T-helper 2 cell (primary cell): ENCODE results near the gene POU6F1.
A peak's percentile ranks its signal among the peaks of the same experiment; 100 is the strongest.
"Not testable (repeated sequence)": the region's sequence is repeated elsewhere in the genome, so short reads cannot be mapped to it uniquely, and the experiment has no call there.

Source experiments
- DNase-seq, 5 experiments: peaks; one replicate each; pipeline versions ENCODE4 v3.0.0 to v3.0.0-alpha.2; 2012 to 2022

POU6F1 gene

GRCh38 chr12:51227962-51228361, 10.1 kb upstream of the POU6F1 start:
- DNase-seq: no peak

- not testable (repeated sequence) for DNase-seq
Measured at GRCh38 chr12:51227112-51227511, 9.2 kb upstream of the POU6F1 start.

DNA sequence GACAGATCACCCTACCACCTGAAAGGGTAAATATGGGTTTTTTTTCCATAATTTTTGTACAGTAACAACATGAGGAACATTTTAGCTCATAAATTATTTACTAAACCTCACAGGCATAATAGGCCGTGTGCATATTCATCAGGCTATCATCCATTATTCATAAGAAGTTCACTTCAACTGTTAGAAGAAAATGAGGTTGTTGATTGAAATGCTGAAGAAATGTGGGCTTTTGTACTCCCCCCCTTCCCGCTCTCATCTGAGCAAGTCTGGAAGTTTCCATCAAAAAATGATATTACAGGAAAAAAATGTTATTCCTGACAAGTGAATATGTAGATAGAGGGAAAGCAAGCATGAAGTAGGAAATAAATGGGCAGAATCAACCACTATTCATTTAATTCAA, 7.9 kb upstream of the POU6F1 start:
- DNase-seq: no peak

- no peak for DNase-seq
Measured at GRCh38 chr12:51225234-51225633, 7.4 kb upstream of the POU6F1 start.

- no peak for DNase-seq
Measured at GRCh38 chr12:51224625-51225024, 6.8 kb upstream of the POU6F1 start.

GRCh38 chr12:51222461-51222860, 4.6 kb upstream of the POU6F1 start:
- no peak for DNase-seq

DNA sequence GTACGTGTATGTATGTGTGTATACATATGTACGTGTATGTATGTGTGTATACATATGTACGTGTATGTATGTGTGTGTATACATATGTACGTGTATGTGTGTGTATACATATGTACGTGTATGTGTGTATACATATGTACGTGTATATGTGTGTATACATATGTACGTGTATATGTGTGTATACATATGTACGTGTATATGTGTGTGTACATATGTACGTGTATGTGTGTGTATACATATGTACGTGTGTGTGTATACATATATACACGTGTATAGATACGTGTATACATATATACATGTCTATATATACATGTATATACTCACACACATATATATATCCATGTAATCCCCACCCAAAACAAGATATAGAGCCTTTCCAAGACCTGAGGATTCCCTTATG, 2.0 kb upstream of the POU6F1 start:
- not testable (repeated sequence) for DNase-seq

DNA sequence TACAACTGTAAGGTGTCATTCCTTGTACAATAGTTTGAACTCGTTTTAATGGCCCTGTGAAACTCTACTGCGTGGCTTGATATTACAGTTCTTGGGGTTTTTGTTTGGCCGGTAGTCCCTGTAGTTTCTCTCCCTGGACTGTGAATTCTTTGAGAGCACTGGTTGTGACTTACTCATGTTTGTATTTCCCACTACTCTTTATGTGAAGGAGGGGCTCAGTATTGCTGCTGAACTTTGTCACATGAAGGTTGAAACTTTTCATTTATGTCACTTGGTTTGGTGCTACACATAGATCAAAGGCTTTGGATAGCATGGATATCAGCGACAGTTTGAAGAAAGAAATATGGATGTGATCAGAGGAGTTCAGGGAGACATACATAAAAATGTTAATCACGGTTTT, 1.5 kb upstream of the POU6F1 start:
- no peak for DNase-seq

DNA sequence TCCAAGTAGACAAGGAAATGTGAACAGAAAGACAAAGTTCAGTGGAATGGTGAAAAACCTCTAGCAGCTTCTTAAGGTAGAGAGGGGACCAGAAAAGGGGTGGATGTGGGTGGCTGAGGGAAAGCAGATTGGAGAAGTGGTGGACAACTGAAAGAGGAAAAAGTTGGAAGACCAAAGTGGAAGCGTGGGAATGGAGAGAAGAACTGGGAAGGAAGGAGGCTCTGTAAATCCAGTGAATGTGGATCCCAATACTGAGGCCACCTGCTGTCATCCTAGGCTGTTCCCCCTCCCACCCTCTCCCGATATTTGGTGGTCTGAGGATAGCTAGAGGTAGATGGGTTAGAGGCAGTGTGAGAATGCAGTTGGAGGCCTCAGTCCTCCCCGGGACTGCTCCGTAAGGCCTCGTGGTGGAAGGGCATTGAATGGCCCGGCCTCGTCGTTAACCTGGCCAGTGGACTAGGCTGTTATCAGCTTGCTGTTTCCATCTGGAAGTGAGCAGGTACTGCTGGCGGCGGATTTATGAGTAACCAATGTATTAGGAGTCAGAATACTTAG, 822 bp upstream of the POU6F1 start:
- no peak for DNase-seq

DNA sequence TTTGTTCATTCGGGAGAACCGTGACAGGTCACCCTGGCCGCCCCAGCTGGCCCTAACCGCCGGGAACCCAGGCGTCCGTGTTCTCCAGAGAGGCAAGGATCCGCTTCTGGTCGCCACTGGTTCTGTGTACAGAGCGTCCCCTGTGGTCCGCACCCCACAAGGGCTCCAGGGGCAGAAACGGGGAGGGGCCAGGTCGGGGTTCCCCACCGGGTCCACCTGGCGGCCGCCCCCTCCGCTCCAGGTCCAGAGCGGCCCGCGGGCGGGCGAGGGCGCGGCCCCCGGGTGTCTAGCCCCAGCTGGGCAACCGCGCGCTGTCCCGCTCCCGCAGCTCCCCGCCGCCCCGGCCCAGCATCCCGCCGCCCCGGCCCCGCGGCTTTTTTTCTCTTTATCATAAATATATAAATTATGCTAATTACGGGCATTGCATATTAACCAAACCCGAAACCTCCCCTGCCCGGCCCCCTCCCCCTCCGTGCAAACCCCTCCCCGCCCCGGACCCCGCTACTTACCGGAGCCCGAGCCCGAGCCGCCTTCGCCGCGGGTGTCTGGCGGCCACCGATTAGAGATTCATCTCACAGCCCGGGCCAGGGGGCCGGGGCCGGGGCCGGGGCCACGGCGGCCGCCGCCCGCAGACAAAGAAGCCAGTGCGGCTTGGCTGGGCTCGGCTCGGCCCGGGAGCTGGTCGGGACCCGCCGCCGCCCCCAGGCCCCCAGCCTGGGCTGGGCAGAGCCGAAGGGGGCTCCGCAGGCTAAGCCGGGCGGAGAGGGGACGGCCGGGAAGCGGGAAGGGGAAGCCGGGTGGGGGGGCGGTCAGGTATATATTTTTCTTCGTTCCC, 512 bp downstream of the POU6F1 start:
- DNase-seq: peak; percentile 13 to 46 (median 43)

DNA sequence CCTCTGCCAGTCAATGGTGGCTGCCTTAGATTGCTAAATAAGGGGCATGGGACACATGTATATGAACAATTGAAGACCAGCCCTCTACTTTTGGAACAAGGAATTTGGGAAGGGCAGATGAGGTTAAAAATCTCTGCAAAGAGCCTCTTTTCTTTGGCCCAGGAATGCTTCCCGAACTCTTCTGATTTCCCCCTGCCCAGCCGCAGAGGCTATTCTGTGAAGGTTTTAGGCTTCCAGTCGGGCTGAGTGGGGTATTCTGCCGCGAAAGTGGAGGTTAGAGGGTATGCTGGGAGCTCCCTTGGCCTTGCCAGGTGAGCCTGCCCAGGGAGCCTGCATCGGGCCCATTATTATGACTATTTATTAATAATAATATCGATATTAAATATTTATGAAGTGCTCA, 1.2 kb downstream of the POU6F1 start:
- no peak for DNase-seq

DNA sequence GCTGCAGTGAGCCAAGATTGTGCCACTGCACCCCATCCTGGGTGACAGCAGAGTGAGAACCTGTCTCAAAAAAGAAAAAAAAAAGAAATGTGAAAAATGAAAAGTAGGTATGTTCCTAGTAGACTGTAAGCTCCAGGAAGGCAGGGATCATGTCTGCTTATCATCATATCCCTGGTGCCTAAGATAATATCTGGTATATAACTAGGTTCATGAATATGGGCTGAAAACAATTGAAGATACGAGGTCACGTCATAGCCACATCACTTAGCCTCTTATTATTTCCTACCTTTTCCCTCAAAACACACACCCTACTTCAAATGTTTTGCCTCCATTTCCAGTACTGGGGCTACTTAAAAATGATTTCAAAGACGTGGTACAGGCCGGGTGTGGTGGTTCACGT, 3.0 kb downstream of the POU6F1 start:
- no peak for DNase-seq

GRCh38 chr12:51210690-51211395, 7.0 kb downstream of the POU6F1 start:
- DNase-seq: no peak

DNA sequence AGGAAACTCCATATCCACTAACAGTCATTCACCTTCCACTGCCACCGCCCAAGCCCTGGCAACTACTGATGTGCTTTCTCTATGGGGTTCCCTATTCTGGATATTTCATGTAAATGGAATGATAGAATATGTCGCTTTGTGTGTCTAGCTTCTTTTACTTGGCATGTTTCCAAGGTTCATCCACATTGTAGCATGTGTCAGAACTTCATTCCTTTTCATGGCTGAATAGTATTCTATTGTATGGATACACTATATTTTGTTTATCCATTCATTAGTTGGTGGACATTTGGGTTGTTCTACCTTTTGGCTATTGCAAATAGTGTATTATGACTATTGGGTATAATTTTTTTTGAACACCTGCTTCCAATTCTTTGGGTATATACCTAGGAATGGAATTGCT, 8.6 kb downstream of the POU6F1 start:
- no peak for DNase-seq

DNA sequence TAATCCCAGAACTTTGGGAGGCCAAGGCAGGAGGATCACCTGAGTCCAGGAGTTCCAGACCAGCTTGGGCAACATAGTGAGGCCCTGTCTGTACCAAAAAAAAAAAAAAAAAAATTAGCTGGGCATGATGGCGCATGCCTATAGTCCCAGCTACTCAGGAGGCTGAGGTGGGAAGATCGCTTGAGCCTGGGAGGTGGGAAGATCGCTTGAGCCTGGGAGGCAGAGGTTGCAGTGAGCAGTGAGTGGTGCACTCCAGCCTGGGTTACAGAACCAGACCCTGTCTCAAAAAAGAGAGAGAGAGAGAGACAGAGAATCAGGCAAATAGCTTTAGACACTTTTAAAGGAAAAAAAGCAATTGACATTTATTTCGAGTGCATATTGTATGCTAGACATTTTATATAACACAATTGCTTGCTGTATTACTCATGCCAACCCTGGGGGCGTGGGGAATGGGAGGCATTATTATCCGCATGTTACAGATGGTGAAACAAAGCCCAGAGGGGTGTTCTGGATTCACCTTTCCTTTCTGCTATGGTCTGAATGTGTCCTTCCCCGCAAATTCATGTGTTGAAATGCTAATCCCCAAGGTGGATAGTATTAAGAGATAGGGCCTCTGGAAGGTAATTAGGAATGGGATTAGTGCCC, 9.7 kb downstream of the POU6F1 start:
- DNase-seq: no peak

GRCh38 chr12:51205350-51205749, 12.5 kb downstream of the POU6F1 start:
- DNase-seq: no peak

DNA sequence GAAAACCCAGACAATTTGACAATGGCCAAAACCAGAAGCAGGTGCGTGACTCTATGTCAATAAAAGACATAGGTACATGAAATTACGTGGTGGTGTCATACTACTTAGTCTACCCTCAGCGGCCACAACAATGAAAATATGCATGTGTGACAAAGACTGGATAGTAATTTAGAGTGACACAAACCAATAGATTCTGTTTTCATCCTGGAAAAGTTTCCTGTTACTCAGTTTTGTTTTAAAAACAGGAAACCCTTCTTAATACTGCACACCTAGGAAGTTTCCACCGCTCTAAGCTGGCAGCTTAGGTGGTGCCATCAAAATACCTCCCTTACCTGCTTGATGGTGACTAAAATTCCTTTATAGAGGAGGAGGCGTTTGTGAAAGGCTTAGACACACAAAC, 15.1 kb downstream of the POU6F1 start:
- DNase-seq: peak in 1 of 5 experiments; percentile 37

GRCh38 chr12:51200806-51201205, 17.1 kb downstream of the POU6F1 start:
- no peak for DNase-seq

GRCh38 chr12:51200156-51200555, 17.7 kb downstream of the POU6F1 start:
- no peak for DNase-seq

DNA sequence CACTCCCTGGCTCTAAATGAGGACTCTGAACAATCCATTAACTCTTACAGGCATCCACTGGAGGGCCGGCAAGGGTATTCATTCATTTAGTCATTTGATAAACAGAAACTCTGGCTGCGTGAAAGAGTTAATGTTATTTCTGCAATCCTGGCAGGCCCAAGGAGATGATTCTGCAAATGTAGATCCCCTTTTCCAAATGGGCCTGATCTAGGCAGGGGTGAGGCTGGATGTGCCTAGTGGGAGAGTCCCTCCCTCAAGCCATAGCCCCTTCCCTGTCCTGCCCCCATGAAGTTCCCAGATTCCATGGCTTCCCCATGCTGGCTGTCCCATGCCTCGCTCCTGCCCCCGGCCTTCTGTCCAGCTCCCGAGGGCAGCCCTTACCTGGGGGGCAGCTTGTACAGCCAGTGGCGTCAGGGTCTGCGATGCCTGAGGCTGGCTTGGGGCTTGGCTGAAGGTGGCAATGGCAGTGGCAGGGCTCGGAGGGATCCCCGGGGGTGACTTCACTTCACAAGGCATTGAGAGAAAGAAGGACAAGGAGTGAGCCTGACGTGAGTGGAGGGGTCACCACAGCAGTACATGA, 18.4 kb downstream of the POU6F1 start:
- no peak for DNase-seq

DNA sequence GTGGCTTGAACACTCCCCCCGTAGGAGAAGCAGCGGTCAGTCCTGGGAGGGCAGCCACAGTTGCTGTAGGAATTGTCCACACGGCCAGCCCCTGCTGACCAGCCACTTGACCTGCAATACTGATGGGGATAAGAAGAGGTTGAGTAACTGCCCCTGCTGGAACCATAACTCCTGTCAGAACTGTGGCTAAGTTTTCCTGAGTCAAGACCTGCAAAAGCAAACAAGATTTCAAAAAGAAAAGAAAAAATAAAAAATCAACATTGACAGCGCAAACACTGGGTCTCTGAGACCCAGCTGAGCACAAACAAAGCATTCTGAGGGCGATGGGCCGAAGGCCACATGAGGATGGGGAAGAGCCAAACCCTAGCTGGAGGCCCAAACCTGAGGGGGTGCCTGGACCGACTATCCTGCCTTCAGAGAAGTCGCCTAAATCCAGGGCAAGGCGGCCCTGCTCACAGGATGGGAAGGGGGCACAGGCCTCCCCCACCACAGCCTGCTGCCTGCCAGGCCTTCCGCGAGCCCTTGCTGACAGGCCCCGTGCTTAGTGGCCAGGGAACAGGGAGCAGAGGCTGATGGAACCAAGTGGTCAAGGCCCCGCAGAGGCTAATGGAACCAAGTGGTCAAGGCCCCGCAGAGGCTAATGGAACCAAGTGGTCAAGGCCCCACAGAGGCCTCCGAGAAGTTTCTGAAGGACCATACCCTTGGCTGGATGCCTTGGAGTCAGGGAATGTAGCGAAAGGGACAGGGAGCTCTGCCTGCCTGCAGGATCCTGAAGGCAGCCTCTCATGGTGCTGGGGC, 19.1 kb downstream of the POU6F1 start:
- no peak for DNase-seq
